K562 (cell line): Measurements from ENCODE around the gene TUBB4B. TPM values are rescaled to one million over a fixed set of nuclear protein-coding genes. Genes with fewer than 3 reads are reported as not detected.

Experiments used
- ARNT ChIP-seq, 2 experiments: fragments of 450-650 bp; IDR thresholded peaks; 2 replicates each; pipeline ENCODE4 v1.6.1; 2016; ENCODE audit warnings: mild to moderate bottlenecking in 1 of 2
- ATF4 ChIP-seq: fragments of 450-650 bp; formaldehyde crosslinking; IDR thresholded peaks from 2 replicates; pipeline ENCODE4 v1.4.0; 2022; ENCODE audit warnings: mild to moderate bottlenecking, moderate library complexity
- BCOR ChIP-seq: fragments of 450-650 bp; IDR thresholded peaks from 2 replicates; pipeline ENCODE4 v1.6.1; 2016
- CREB1 ChIP-seq, 2 experiments: sonication (generic) in 1 of 2; formaldehyde crosslinking in 1 of 2; IDR thresholded peaks; 2 replicates each; pipeline versions ENCODE4 v1.6.1 to v1.8.0; 2012 to 2022; ENCODE audit warnings: inconsistent platforms in 1 of 2, mild to moderate bottlenecking in 1 of 2, missing genetic modification reagents in 1 of 2, moderate library complexity in 1 of 2
- DDX20 ChIP-seq: fragments of 450-650 bp; IDR thresholded peaks from 2 replicates; pipeline ENCODE4 v1.6.1; 2016; ENCODE audit warnings: missing genetic modification characterization, low read depth, mild to moderate bottlenecking, missing compliant biosample characterization, moderate library complexity
- EP300 ChIP-seq: IDR thresholded peaks from 2 replicates; pipeline ENCODE4 v1.6.1; 2012; ENCODE audit warnings: low read length, improper control_type of control experiment
- EP400 ChIP-seq: fragments of 450-650 bp; IDR thresholded peaks from 2 replicates; pipeline ENCODE4 v1.6.1; 2017; ENCODE audit warnings: antibody characterized with exemption, mild to moderate bottlenecking, moderate library complexity
- ETS1 ChIP-seq: conservative IDR thresholded peaks from 2 replicates; pipeline ENCODE4 v1.6.1; 2011; ENCODE audit warnings: low read depth, mild to moderate bottlenecking, low read length; ENCODE audit not compliant: control insufficient read depth
- FUS ChIP-seq: fragments of 200-400 bp; formaldehyde crosslinking; optimal IDR thresholded peaks from 2 replicates; pipeline ENCODE3; 2017; ENCODE audit warnings: low read depth, low read length
- HDAC2 ChIP-seq: fragments of 450-650 bp; IDR thresholded peaks from 2 replicates; pipeline ENCODE4 v1.6.1; 2016; ENCODE audit warnings: mild to moderate bottlenecking
- JUND ChIP-seq, 2 experiments: IDR thresholded peaks; 2 replicates in 1 of 2; 3 replicates in 1 of 2; pipeline ENCODE4 v1.6.1; 2011; ENCODE audit warnings: borderline replicate concordance in 2 of 2, low read depth in 2 of 2, low read length in 2 of 2, improper control_type of control experiment in 1 of 2, missing biosample characterization in 1 of 2, missing genetic modification characterization in 1 of 2, missing genetic modification reagents in 1 of 2
- L3MBTL2 ChIP-seq: fragments of 450-650 bp; IDR thresholded peaks from 2 replicates; pipeline ENCODE4 v1.6.1; 2016; ENCODE audit warnings: mild to moderate bottlenecking, moderate library complexity
- NCOA1 ChIP-seq: fragments of 450-650 bp; IDR thresholded peaks from 2 replicates; pipeline ENCODE4 v1.6.1; 2016; ENCODE audit warnings: low read depth
- NFIX ChIP-seq: fragments of 250-450 bp; sonication (Bioruptor Pico); IDR thresholded peaks from 2 replicates; pipeline ENCODE4 v1.4.0; 2020; ENCODE audit warnings: low read depth, mild to moderate bottlenecking, moderate library complexity
- RBM22 ChIP-seq: fragments of 200-400 bp; formaldehyde crosslinking; IDR thresholded peaks from 2 replicates; pipeline ENCODE4 v1.6.1; 2018; ENCODE audit warnings: low read length, low read depth; ENCODE audit not compliant: poor library complexity, severe bottlenecking
- SMARCB1 ChIP-seq: IDR thresholded peaks from 2 replicates; pipeline ENCODE4 v1.6.1; 2011; ENCODE audit warnings: improper control_type of control experiment, low read depth; ENCODE audit not compliant: insufficient read length
- ZBTB2 ChIP-seq: fragments of 450-650 bp; IDR thresholded peaks from 2 replicates; pipeline ENCODE4 v1.6.1; 2016; ENCODE audit warnings: antibody characterized with exemption
- ZNF12 ChIP-seq: sonication (generic); formaldehyde crosslinking; IDR thresholded peaks from 2 replicates; pipeline ENCODE4 v1.4.0; 2020; ENCODE audit warnings: mild to moderate bottlenecking, missing genetic modification reagents
- ZNF140 ChIP-seq: fragments of 250-450 bp; sonication (Bioruptor Pico); IDR thresholded peaks from 2 replicates; pipeline ENCODE4 v1.8.0; 2021; ENCODE audit warnings: moderate library complexity, mild to moderate bottlenecking, inconsistent platforms
- ZNF184 ChIP-seq: sonication (generic); formaldehyde crosslinking; IDR thresholded peaks from 2 replicates; pipeline ENCODE4 v1.5.0; 2020; ENCODE audit warnings: missing genetic modification reagents
- ZNF311 ChIP-seq: fragments of 250-450 bp; sonication (Bioruptor Pico); IDR thresholded peaks from 2 replicates; pipeline ENCODE4 v1.4.0; 2020; ENCODE audit warnings: mild to moderate bottlenecking, moderate library complexity
- ZNF395 ChIP-seq: fragments of 200-800 bp; sonication (Bioruptor generic); IDR thresholded peaks from 2 replicates; pipeline ENCODE4 v1.6.1; 2017; ENCODE audit warnings: missing genetic modification characterization, missing compliant biosample characterization
- ZNF431 ChIP-seq: sonication (generic); formaldehyde crosslinking; IDR thresholded peaks from 2 replicates; pipeline ENCODE4 v1.8.0; 2022; ENCODE audit warnings: mild to moderate bottlenecking, missing genetic modification reagents
- ZNF75A ChIP-seq: fragments of 450-650 bp; formaldehyde crosslinking; IDR thresholded peaks from 2 replicates; pipeline ENCODE4 v1.4.0; 2020; ENCODE audit warnings: mild to moderate bottlenecking
- ZSCAN32 ChIP-seq: fragments of 450-650 bp; formaldehyde crosslinking; IDR thresholded peaks from 2 replicates; pipeline ENCODE4 v1.4.0; 2020; ENCODE audit warnings: mild to moderate bottlenecking, moderate library complexity
- polyA plus RNA-seq, 8 experiments: library from polyadenylated mRNA; depleted of rRNA in 4 of 8; stranded (reverse) in 5 of 8; unstranded in 3 of 8; fragments of >200 nt; fragmentation: Nextera tagmentation in 2 of 8; fragmentation: Illumina TruSeq in 1 of 8; extraction: Ambion mirVana in 2 of 8; extraction: Trizol in 1 of 8; gene quantifications; 2 replicates each; pipeline versions ENCODE4 v1.2.1 to v1.2.3, GENCODE V29; 2011 to 2014; ENCODE audit warnings: inconsistent platforms in 1 of 8, missing spikeins in 1 of 8
- total RNA-seq, 7 experiments: library from RNA; depleted of rRNA in 6 of 7; stranded (reverse); fragments of >200 nt in 6 of 7; fragmentation: Illumina TruSeq in 2 of 7; extraction: Trizol in 2 of 7; gene quantifications; 2 replicates each; pipeline versions ENCODE4 v1.2.1 to v1.2.3, GENCODE V29; 2011 to 2021; ENCODE audit warnings: low replicate concordance in 1 of 7

The TUBB4B gene
- total and polyA plus RNA-seq, 9 of the 15 experiments (the other 6 are each of a cell fraction or from before 2014, with no cell fraction given): 24.1 to 443 (median 268) TPM

- TF ChIP-seq ARNT (IDR thresholded peaks at IDR 0.05) (peak; percentile 47 to 90; a peak in 2 of 4 replicates), ZNF12 (CRISPR knock-in tag) (no peak), ZNF140 (CRISPR knock-in tag) (no peak), BCOR (peak; percentile 95), ZNF75A (CRISPR knock-in tag) (no peak), EP400 (peak; percentile 80), SMARCB1 (no peak), ZBTB2 (peak; percentile 85), ZSCAN32 (CRISPR knock-in tag) (no peak), NFIX (no peak), ATF4 (no peak; the same call in 1 of the 2 replicates), CREB1 (IDR thresholded peaks at IDR 0.05) (no peak), CREB1 (CRISPR knock-in tag; IDR thresholded peaks at IDR 0.05) (no peak), ZNF395 (peak; percentile 50; the same call in 1 of the 2 replicates), EP300 (peak; percentile 43; the same call in 1 of the 2 replicates), ZNF311 (peak; percentile 6; the same call in 1 of the 2 replicates), HDAC2 (peak; percentile 86), ZNF431 (CRISPR knock-in tag) (no peak), FUS (no peak), L3MBTL2 (peak; percentile 64), NCOA1 (peak; percentile 73), JUND (IDR thresholded peaks at IDR 0.05; ENCODE audit: borderline replicate concordance, low read depth, low read length) (peak; percentile 54; the same call in 1 of the 2 replicates), JUND (tag; IDR thresholded peaks at IDR 0.05; ENCODE audit: borderline replicate concordance, low read depth, low read length) (no peak; the same call in 2 of the 3 replicates), ZNF184 (CRISPR knock-in tag) (no peak), ETS1 (0 out of 2 replicates have a peak, but pooled peaks have one; percentile 18), RBM22 (no peak), DDX20 (tag) (no peak)
Observed at GRCh38 chr9:137268538-137269201, 27.6 kb downstream of the TUBB4B start (continued).
